Vagina (tissue), 2 donors: Measurements from ENCODE around the gene CIAO2B.

Source experiments
- CTCF ChIP-seq, 3 experiments: fragments of 450-650 bp in 2 of 3; fragments of 200-600 bp in 1 of 3; sonication (generic) in 1 of 3; IDR thresholded peaks; one replicate each; pipeline ENCODE4 v1.5.1; 2017 to 2019; ENCODE audit warnings: antibody characterized with exemption in 3 of 3, mild to moderate bottlenecking in 2 of 3, moderate library complexity in 2 of 3
- POLR2A ChIP-seq, 2 donors: fragments of 450-650 bp; IDR thresholded peaks; one replicate each; pipeline ENCODE4 v1.6.1; 2017; ENCODE audit warnings: antibody characterized with exemption in 2 of 2, mild to moderate bottlenecking in 2 of 2, moderate library complexity in 2 of 2

- TF ChIP-seq CTCF (IDR thresholded peaks at IDR 0.05): no peak
- TF ChIP-seq POLR2A (IDR thresholded peaks at IDR 0.05): no peak
Measured at GRCh38 chr16:66910175-66910940, 23.8 kb downstream of the CIAO2B start.
